HepG2 (cell line): ENCODE data around the gene ZMIZ1. TPM values are rescaled to one million over a fixed set of nuclear protein-coding genes. Genes with fewer than 3 reads are reported as not detected.

Source experiments
- BRD4 ChIP-seq: sonication (generic); formaldehyde crosslinking; IDR thresholded peaks from 2 replicates; pipeline ENCODE4 v1.4.0; 2020; ENCODE audit warnings: missing genetic modification reagents
- IKZF1 ChIP-seq: fragments of 450-650 bp; IDR thresholded peaks from 2 replicates; pipeline ENCODE4 v1.7.1; 2016
- ISX ChIP-seq: sonication (generic); formaldehyde crosslinking; conservative IDR thresholded peaks from 2 replicates; pipeline ENCODE4 v1.5.0; 2020; ENCODE audit warnings: missing genetic modification reagents
- KDM5A ChIP-seq: fragments of 200-600 bp; sonication (generic); IDR thresholded peaks from 2 replicates; pipeline ENCODE4 v1.7.0; 2018; ENCODE audit warnings: antibody characterized with exemption, mild to moderate bottlenecking, low read length, borderline replicate concordance
- KLF6 ChIP-seq: IDR thresholded peaks from 2 replicates; pipeline ENCODE4 v1.8.0; 2016; ENCODE audit warnings: missing biosample characterization, missing genetic modification reagents
- NCOA5 ChIP-seq: sonication (generic); formaldehyde crosslinking; IDR thresholded peaks from 2 replicates; pipeline ENCODE4 v1.4.0; 2020; ENCODE audit warnings: missing genetic modification reagents
- NR1H2 ChIP-seq: sonication (generic); formaldehyde crosslinking; IDR thresholded peaks from 2 replicates; pipeline ENCODE4 v1.8.1; 2022; ENCODE audit warnings: low read depth, missing genetic modification reagents, borderline replicate concordance
- PAX8 ChIP-seq: sonication (generic); formaldehyde crosslinking; IDR thresholded peaks from 2 replicates; pipeline ENCODE4 v1.8.0; 2022; ENCODE audit warnings: mild to moderate bottlenecking, missing genetic modification reagents, borderline replicate concordance
- PLRG1 ChIP-seq: fragments of 450-650 bp; conservative IDR thresholded peaks from 2 replicates; pipeline ENCODE4 v1.6.1; 2016
- RFXAP ChIP-seq: sonication (generic); formaldehyde crosslinking; IDR thresholded peaks from 2 replicates; pipeline ENCODE4 v1.4.0; 2020; ENCODE audit warnings: missing genetic modification reagents, borderline replicate concordance
- SATB2 ChIP-seq: sonication (generic); formaldehyde crosslinking; IDR thresholded peaks from 2 replicates; pipeline ENCODE4 v1.5.0; 2020; ENCODE audit warnings: missing genetic modification reagents
- SP1 ChIP-seq, 2 experiments: fragments of 450-650 bp in 1 of 2; sonication (generic) in 1 of 2; formaldehyde crosslinking in 1 of 2; IDR thresholded peaks; 2 replicates each; pipeline versions ENCODE4 v1.4.0 to v1.6.1; 2016 to 2020; ENCODE audit warnings: missing genetic modification reagents in 1 of 2
- THAP11 ChIP-seq: IDR thresholded peaks from 2 replicates; pipeline ENCODE4 v1.6.1; 2016; ENCODE audit warnings: missing biosample characterization, missing genetic modification reagents
- TRIM24 ChIP-seq: sonication (generic); formaldehyde crosslinking; IDR thresholded peaks from 2 replicates; pipeline ENCODE4 v1.8.0; 2022; ENCODE audit warnings: mild to moderate bottlenecking, missing genetic modification reagents
- XRCC5 ChIP-seq: fragments of 200-400 bp; formaldehyde crosslinking; optimal IDR thresholded peaks from 2 replicates; pipeline ENCODE3; 2017; ENCODE audit warnings: mild to moderate bottlenecking, low read length
- ZBTB42 ChIP-seq: sonication (generic); formaldehyde crosslinking; IDR thresholded peaks from 2 replicates; pipeline ENCODE4 v1.5.0; 2020; ENCODE audit warnings: mild to moderate bottlenecking, missing genetic modification reagents
- ZFAT ChIP-seq: sonication (generic); formaldehyde crosslinking; conservative IDR thresholded peaks from 2 replicates; pipeline ENCODE4 v1.8.1; 2023; ENCODE audit warnings: missing genetic modification reagents, inconsistent platforms
- ZNF530 ChIP-seq: sonication (generic); formaldehyde crosslinking; IDR thresholded peaks from 2 replicates; pipeline ENCODE4 v1.5.0; 2020; ENCODE audit warnings: low read depth, mild to moderate bottlenecking, missing genetic modification reagents
- ZNF550 ChIP-seq: sonication (generic); formaldehyde crosslinking; IDR thresholded peaks from 2 replicates; pipeline ENCODE4 v1.4.0; 2020; ENCODE audit warnings: mild to moderate bottlenecking, missing genetic modification reagents, borderline replicate concordance
- ZNF614 ChIP-seq: IDR thresholded peaks from 2 replicates; pipeline ENCODE4 v1.6.1; 2018; ENCODE audit warnings: missing biosample characterization, missing genetic modification reagents, inconsistent platforms, borderline replicate concordance
- ZNF644 ChIP-seq: IDR thresholded peaks from 2 replicates; pipeline ENCODE4 v1.6.1; 2016; ENCODE audit warnings: low read depth
- ZNF83 ChIP-seq: sonication (generic); formaldehyde crosslinking; IDR thresholded peaks from 2 replicates; pipeline ENCODE4 v1.4.0; 2020; ENCODE audit warnings: missing genetic modification reagents, mild to moderate bottlenecking, borderline replicate concordance
- polyA plus RNA-seq, 8 experiments: library from polyadenylated mRNA; depleted of rRNA in 3 of 8; stranded (reverse) in 7 of 8; unstranded in 1 of 8; fragments of >200 nt; fragmentation: Illumina TruSeq in 4 of 8; extraction: Trizol in 4 of 8; gene quantifications; 2 replicates each; pipeline versions ENCODE4 v1.2.1 to v1.2.3, GENCODE V29; 2011 to 2016; ENCODE audit warnings: low read depth in 4 of 8, missing spikeins in 1 of 8, mixed read lengths in 1 of 8; ENCODE audit not compliant: insufficient read depth in 1 of 8
- total RNA-seq, 5 experiments: library from RNA; depleted of rRNA; stranded (reverse); fragments of >200 nt; fragmentation: Illumina TruSeq; extraction: Trizol; gene quantifications; 2 replicates each; pipeline ENCODE4 v1.2.3, GENCODE V29; 2016; ENCODE audit warnings: low read depth in 1 of 5
- TF ChIP-seq, protein P1 (sequence below): IDR thresholded peaks from 2 replicates; pipeline ENCODE4 v1.6.1; 2016; ENCODE audit warnings: missing compliant biosample characterization, missing genetic modification reagents, borderline replicate concordance
- TF ChIP-seq, protein P2 (sequence below): sonication (generic); formaldehyde crosslinking; conservative IDR thresholded peaks from 2 replicates; pipeline ENCODE4 v1.4.0; 2020; ENCODE audit warnings: missing genetic modification reagents
- TF ChIP-seq, protein P3 (sequence below): sonication (generic); formaldehyde crosslinking; IDR thresholded peaks from 2 replicates; pipeline ENCODE4 v1.4.0; 2020; ENCODE audit warnings: missing genetic modification reagents, borderline replicate concordance
- TF ChIP-seq, protein P4 (sequence below): sonication (generic); formaldehyde crosslinking; IDR thresholded peaks from 2 replicates; pipeline ENCODE4 v1.4.0; 2020; ENCODE audit warnings: missing genetic modification reagents

The ZMIZ1 gene
- total and polyA plus RNA-seq, 2 of the 13 experiments (the other 11 are each of a cell fraction or from before 2014, with no cell fraction given) = 5.3 to 10.2 TPM

DNA sequence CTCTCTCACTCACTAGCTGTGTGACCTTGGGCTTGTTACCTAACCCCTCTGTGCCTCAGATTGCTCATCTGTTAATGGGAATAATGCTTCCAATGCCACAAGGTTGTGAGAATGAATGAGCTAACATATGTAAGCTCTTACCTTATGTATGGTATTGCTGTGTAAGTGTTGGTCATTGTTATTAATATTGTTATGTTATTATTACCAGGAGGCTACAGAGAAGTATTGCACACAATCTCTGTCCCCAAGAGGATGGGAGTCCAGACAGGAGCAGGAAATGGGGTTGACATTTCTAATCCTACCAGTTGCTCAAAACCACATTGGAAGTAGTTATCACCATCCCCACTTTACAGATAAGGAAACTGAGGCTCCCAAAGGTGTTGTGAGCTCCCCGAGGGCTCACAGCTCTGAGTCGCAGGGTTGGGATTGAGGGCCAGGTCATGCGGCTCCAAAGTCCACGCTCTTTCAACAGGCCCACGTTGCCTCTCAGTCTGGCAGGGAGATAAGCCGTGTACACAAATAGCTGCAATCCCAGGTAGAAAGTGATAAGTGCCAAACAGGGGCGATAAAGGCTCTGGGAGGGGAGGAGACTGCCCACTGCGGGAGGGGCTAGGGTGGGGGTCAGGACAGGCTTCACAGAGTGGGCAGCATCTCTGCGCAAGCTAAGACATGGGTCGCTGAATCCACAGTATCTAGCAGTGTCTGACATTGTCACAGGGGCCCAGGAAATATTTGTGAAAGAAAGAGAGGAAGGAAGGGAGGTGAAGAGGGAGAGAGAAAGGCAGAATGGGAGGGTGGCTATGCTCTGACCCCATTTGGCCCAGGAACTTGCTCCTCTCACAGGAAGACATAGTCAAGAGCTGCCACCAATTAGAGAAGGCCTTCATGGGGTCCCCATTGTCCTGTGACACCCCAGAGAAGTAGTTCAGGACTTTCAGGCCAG is 9.6 kb upstream of the ZMIZ1 start (continued):
- TF ChIP-seq, protein P1, sequence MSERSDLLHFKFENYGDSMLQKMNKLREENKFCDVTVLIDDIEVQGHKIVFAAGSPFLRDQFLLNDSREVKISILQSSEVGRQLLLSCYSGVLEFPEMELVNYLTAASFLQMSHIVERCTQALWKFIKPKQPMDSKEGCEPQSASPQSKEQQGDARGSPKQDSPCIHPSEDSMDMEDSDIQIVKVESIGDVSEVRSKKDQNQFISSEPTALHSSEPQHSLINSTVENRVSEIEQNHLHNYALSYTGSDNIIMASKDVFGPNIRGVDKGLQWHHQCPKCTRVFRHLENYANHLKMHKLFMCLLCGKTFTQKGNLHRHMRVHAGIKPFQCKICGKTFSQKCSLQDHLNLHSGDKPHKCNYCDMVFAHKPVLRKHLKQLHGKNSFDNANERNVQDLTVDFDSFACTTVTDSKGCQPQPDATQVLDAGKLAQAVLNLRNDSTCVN (CRISPR knock-in tag) = no peak
- TF ChIP-seq ISX (no peak), NR1H2 (CRISPR knock-in tag) (no peak), ZNF530 (CRISPR knock-in tag) (no peak), PAX8 (CRISPR knock-in tag) (0 out of 2 replicates have a peak, but pooled peaks have one; percentile 67), ZNF83 (CRISPR knock-in tag) (no peak), SP1 (IDR thresholded peaks at IDR 0.05) (no peak), SP1 (CRISPR knock-in tag; IDR thresholded peaks at IDR 0.05) (0 out of 2 replicates have a peak, but pooled peaks have one; percentile 20), ZNF614 (CRISPR knock-in tag) (peak; percentile 77; the same call in 1 of the 2 replicates), NCOA5 (CRISPR knock-in tag) (no peak), IKZF1 (no peak), THAP11 (peak; percentile 68; the same call in 1 of the 2 replicates), ZNF550 (CRISPR knock-in tag) (no peak), KLF6 (CRISPR knock-in tag) (no peak), PLRG1 (no peak), XRCC5 (peak; percentile 71), ZBTB42 (CRISPR knock-in tag) (no peak; the same call in 1 of the 2 replicates), ZNF644 (peak; percentile 61; the same call in 1 of the 2 replicates), ZFAT (CRISPR knock-in tag) (no peak), BRD4 (CRISPR knock-in tag) (0 out of 2 replicates have a peak, but pooled peaks have one; percentile 71), RFXAP (CRISPR knock-in tag) (peak; percentile 77; the same call in 1 of the 2 replicates), KDM5A (no peak), TRIM24 (CRISPR knock-in tag) (0 out of 2 replicates have a peak, but pooled peaks have one; percentile 69), SATB2 (no peak)
- TF ChIP-seq, protein P2, sequence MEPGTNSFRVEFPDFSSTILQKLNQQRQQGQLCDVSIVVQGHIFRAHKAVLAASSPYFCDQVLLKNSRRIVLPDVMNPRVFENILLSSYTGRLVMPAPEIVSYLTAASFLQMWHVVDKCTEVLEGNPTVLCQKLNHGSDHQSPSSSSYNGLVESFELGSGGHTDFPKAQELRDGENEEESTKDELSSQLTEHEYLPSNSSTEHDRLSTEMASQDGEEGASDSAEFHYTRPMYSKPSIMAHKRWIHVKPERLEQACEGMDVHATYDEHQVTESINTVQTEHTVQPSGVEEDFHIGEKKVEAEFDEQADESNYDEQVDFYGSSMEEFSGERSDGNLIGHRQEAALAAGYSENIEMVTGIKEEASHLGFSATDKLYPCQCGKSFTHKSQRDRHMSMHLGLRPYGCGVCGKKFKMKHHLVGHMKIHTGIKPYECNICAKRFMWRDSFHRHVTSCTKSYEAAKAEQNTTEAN (CRISPR knock-in tag) = peak; percentile 82; the same call in 1 of the 2 replicates
- TF ChIP-seq, protein P3, sequence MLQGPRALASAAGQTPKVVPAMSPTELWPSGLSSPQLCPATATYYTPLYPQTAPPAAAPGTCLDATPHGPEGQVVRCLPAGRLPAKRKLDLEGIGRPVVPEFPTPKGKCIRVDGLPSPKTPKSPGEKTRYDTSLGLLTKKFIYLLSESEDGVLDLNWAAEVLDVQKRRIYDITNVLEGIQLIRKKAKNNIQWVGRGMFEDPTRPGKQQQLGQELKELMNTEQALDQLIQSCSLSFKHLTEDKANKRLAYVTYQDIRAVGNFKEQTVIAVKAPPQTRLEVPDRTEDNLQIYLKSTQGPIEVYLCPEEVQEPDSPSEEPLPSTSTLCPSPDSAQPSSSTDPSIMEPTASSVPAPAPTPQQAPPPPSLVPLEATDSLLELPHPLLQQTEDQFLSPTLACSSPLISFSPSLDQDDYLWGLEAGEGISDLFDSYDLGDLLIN = 0 out of 2 replicates have a peak, but pooled peaks have one; percentile 65
- TF ChIP-seq, protein P4, sequence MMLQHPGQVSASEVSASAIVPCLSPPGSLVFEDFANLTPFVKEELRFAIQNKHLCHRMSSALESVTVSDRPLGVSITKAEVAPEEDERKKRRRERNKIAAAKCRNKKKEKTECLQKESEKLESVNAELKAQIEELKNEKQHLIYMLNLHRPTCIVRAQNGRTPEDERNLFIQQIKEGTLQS = peak; percentile 68
